Left lung (tissue), 10 donors: ENCODE results near the gene MED25. TPM values are rescaled to one million over a fixed set of nuclear protein-coding genes. Genes with fewer than 3 reads are reported as not detected.

Experiments
- ATAC-seq: fragments of 200-7000 bp; cut with Tn5 transposase; one replicate; pipeline ENCODE4 v1.9.1; 2020; ENCODE audit warnings: moderate library complexity
- DNase-seq, 4 donors: peaks; one replicate each; pipeline ENCODE4 v3.0.0-alpha.2; 2013 to 2020
- H3K27ac ChIP-seq, 2 donors: fragments of 200-600 bp; sonication (generic) in 1 of 2; one replicate each; pipeline versions ENCODE4 v1.5.0 to v1.8.0; 2020 to 2021
- H3K27me3 ChIP-seq, 2 donors: fragments of 200-600 bp; sonication (generic) in 1 of 2; one replicate each; pipeline versions ENCODE4 v1.5.0 to v1.8.0; 2020 to 2021
- H3K36me3 ChIP-seq, 2 donors: fragments of 200-600 bp; sonication (generic) in 1 of 2; one replicate each; pipeline versions ENCODE4 v1.5.0 to v1.8.0; 2020 to 2021
- H3K4me1 ChIP-seq, 2 donors: fragments of 200-600 bp; one replicate each; pipeline ENCODE4 v1.8.0; 2021
- H3K4me3 ChIP-seq, 2 donors: fragments of 200-600 bp; sonication (generic) in 1 of 2; one replicate each; pipeline versions ENCODE4 v1.5.0 to v1.8.0; 2020 to 2021; ENCODE audit warnings: mild to moderate bottlenecking in 1 of 2
- H3K9me3 ChIP-seq, 2 donors: fragments of 200-600 bp; sonication (generic) in 1 of 2; one replicate each; pipeline versions ENCODE4 v1.5.0 to v1.8.0; 2020 to 2021
- intact Hi-C, 2 donors: fragments of 100-400 bp; cut with DNase I; formaldehyde crosslinking; loops; one replicate each; pipeline versions ENCODE4 v1.11.2 to v1.14.2; 2022
- polyA plus RNA-seq, 6 donors: library from polyadenylated mRNA; unstranded; fragments of 120-200 nt; gene quantifications; one replicate each; pipeline ENCODE4 v1.2.1, GENCODE V29; 2013; ENCODE audit not compliant: insufficient read length in 6 of 6
- total RNA-seq, 2 donors: library from RNA; stranded (reverse); fragmentation: NEBNext Ultra II Directional; extraction: Animal tissue kit (Norgen Biotek cat#: 25700); gene quantifications; one replicate each; pipeline ENCODE4 v1.2.1, GENCODE V29; 2021
- TF ChIP-seq, protein P1 (sequence below), 2 donors: fragments of 200-600 bp; sonication (generic) in 1 of 2; IDR thresholded peaks; one replicate each; pipeline versions ENCODE4 v1.5.0 to v1.8.0; 2021; ENCODE audit warnings: antibody characterized with exemption in 2 of 2
- donor health status: DM: no; HTN: yes; CAD: no.
- donor health status: DM: no; HTN: no; CAD: no.

The MED25 gene
- total and polyA plus RNA-seq, 8 donors: 52.1 to 67.4 (median 57.6) TPM

DNA sequence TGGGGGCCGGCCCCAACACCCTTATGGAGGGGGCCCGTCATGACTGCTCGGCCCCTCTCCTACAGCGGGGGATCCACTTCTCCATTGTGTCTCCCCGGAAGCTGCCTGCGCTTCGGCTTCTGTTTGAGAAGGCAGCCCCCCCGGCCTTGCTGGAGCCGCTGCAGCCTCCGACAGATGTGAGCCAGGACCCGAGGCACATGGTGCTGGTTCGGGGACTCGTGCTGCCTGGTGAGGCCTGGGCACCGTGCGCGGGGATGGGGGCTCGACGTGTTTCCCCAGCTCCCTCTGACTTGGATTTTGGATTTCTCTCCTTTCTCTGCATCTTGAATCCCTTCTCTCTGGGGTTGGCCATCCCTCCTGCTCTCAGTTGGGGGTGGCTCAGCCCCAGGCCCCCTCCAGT, 11.6 kb downstream of the MED25 start:
- no peaks in the 10 kb centered on the region for H3K27me3 ChIP-seq
- peaks cover 0 to 83% of the 10 kb centered on the region in 2 donors for H3K36me3 ChIP-seq
- peaks cover 0 to 26% of the 10 kb centered on the region in 2 donors for H3K4me1 ChIP-seq
- DNase-seq (no peak), ATAC-seq (no peak)
- TF ChIP-seq, protein P1, sequence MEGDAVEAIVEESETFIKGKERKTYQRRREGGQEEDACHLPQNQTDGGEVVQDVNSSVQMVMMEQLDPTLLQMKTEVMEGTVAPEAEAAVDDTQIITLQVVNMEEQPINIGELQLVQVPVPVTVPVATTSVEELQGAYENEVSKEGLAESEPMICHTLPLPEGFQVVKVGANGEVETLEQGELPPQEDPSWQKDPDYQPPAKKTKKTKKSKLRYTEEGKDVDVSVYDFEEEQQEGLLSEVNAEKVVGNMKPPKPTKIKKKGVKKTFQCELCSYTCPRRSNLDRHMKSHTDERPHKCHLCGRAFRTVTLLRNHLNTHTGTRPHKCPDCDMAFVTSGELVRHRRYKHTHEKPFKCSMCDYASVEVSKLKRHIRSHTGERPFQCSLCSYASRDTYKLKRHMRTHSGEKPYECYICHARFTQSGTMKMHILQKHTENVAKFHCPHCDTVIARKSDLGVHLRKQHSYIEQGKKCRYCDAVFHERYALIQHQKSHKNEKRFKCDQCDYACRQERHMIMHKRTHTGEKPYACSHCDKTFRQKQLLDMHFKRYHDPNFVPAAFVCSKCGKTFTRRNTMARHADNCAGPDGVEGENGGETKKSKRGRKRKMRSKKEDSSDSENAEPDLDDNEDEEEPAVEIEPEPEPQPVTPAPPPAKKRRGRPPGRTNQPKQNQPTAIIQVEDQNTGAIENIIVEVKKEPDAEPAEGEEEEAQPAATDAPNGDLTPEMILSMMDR (IDR thresholded peaks at IDR 0.05): no peak
- H3K9me3 ChIP-seq: no peaks in the 10 kb centered on the region
- intact Hi-C loops: no loop called here
- H3K27ac ChIP-seq: no peak overlapping the region
- H3K4me3 ChIP-seq: no peak overlapping the region

DNA sequence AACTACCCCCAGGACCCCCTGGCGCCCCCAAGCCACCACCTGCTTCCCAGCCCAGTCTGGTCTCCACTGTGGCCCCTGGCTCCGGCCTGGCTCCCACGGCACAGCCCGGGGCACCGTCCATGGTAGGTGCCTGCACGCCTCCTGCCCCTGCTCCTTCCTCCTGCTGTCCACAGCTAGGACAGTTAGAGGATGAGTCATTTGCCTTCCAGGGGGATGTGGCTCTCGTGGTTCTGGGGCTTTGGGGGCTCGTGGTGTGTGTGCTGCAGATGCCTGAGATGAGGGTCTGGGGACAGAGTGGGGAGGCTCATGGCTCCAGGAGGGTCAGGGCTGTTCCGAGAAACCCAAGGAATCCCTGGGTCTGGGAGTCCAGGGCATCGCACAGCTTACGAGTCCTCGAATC, 12.7 kb downstream of the MED25 start:
- no peak overlapping the region for H3K27ac ChIP-seq
- H3K4me3 ChIP-seq: no peak overlapping the region
- no peak for DNase-seq
- ATAC-seq: no peak
- peaks cover 0 to 26% of the 10 kb centered on the region in 2 donors for H3K4me1 ChIP-seq
- H3K9me3 ChIP-seq: no peaks in the 10 kb centered on the region
- TF ChIP-seq, protein P1 (IDR thresholded peaks at IDR 0.05): no peak
- intact Hi-C loops: no loop called here
- no peaks in the 10 kb centered on the region for H3K27me3 ChIP-seq
- H3K36me3 ChIP-seq: peaks cover 0 to 93% of the 10 kb centered on the region in 2 donors

DNA sequence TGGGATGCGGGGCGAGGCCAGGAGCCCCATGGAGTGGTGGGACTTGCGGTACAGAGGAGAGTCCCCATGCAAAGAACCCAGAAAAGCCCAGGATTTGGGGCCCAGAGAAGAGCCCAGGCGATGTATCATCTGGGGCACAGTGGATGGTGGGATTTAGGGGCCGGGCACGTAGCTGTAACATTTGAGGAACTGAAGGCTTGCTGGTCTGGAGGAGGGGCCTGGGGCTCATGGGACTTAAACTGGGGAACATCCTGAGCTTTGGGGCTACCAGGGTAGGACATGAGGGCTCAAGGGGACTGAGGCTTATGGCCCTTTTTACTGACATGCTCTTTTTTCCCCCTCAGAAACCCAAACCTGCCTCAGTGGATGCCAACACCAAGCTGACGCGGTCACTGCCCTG, 13.5 kb downstream of the MED25 start:
- TF ChIP-seq, protein P1 (IDR thresholded peaks at IDR 0.05): no peak
- Histone ChIP-seq H3K4me1 (peaks cover 0 to 26% of the 10 kb centered on the region in 2 donors), H3K36me3 (peaks cover 0 to 100% of the 10 kb centered on the region in 2 donors), H3K27ac (no peak overlapping the region), H3K4me3 (no peak overlapping the region), H3K27me3 (no peaks in the 10 kb centered on the region), H3K9me3 (no peaks in the 10 kb centered on the region)
- intact Hi-C loops: no loop called here
- DNase-seq: no peak
- no peak for ATAC-seq

DNA sequence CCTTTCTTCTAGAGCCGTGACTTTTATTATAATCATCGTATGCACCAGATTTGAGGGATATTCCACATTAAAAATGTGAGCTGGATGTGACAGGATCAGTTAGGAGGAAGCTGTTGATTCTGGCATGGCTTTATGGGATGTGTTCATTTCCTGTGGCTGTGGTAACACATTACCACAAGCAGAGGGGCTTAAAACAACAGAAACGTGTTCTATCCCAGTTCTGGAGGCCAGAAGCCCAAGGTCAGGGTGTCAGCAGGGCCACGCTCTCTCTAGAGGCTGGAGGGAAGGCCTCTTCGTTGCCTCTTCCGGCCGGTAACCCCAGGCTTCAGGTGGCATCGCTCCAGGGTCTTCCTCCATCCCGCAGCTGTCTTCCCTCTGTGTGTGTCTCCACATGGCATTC, 14.5 kb downstream of the MED25 start:
- H3K27ac ChIP-seq: peak overlapping the region in 1 of 2 donors; percentile 33
- intact Hi-C loops: no loop called here
- TF ChIP-seq, protein P1 (IDR thresholded peaks at IDR 0.05): no peak
- peaks cover 0 to 26% of the 10 kb centered on the region in 2 donors for H3K4me1 ChIP-seq
- H3K27me3 ChIP-seq: no peaks in the 10 kb centered on the region
- H3K9me3 ChIP-seq: no peaks in the 10 kb centered on the region
- H3K4me3 ChIP-seq: no peak overlapping the region
- DNase-seq (no peak), ATAC-seq (no peak)
- H3K36me3 ChIP-seq: peaks cover 0 to 100% of the 10 kb centered on the region in 2 donors

DNA sequence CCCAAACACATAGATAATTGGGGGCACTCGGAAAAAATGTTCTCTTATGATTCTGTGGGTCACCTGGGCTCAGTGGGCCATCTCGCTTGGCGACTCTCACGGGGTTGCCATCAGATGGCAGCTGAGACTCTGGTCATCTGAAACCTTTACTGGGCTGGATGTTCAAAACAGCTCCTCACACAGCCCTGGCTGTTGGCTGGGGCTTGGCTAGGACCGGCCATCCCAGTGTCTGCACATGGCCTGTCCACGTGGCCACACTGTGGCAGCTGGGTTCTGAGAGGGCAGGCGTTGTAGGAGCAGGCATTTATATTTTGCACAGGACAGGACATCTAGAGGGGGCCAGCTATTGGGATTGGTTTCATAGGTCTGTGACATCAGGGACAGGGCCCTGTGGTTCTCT, 15.5 kb downstream of the MED25 start:
- TF ChIP-seq, protein P1 (IDR thresholded peaks at IDR 0.05): no peak
- intact Hi-C loops: no loop called here
- Histone ChIP-seq H3K9me3 (no peaks in the 10 kb centered on the region), H3K4me3 (no peak overlapping the region), H3K4me1 (peaks cover 0 to 26% of the 10 kb centered on the region in 2 donors), H3K27ac (peak overlapping the region in 1 of 2 donors; percentile 33), H3K36me3 (peaks cover 0 to 100% of the 10 kb centered on the region in 2 donors), H3K27me3 (no peaks in the 10 kb centered on the region)
- ATAC-seq: no peak
- DNase-seq: no peak
